K562 (cell line): ENCODE data around the gene SLC1A5. TPM values are rescaled to one million over a fixed set of nuclear protein-coding genes. Genes with fewer than 3 reads are reported as not detected.
A peak's percentile ranks its signal among the peaks of the same experiment; 100 is the strongest.

ENCODE experiments used
- CBX8 ChIP-seq: fragments of 200-600 bp; sonication (generic); IDR thresholded peaks from 2 replicates; pipeline ENCODE4 v1.6.1; 2012; ENCODE audit warnings: borderline replicate concordance, mixed run types, low read depth, mild to moderate bottlenecking, moderate library complexity, mixed read lengths, low read length, control low read depth, inconsistent platforms; ENCODE audit not compliant: poor library complexity, severe bottlenecking; ENCODE audit errors: extremely low read depth
- CHD1 ChIP-seq: fragments of 200-600 bp; sonication (generic); IDR thresholded peaks from one replicate; pipeline ENCODE4 v1.6.1; 2012; ENCODE audit warnings: mild to moderate bottlenecking, moderate library complexity, low read length, inconsistent platforms
- CTBP1 ChIP-seq: fragments of 450-650 bp; IDR thresholded peaks from 2 replicates; pipeline ENCODE4 v1.6.1; 2016; ENCODE audit warnings: borderline replicate concordance
- ETV1 ChIP-seq: fragments of 450-650 bp; conservative IDR thresholded peaks from 2 replicates; pipeline ENCODE4 v1.6.1; 2016; ENCODE audit warnings: missing genetic modification characterization, control low read depth, low read depth, missing compliant biosample characterization
- FOXM1 ChIP-seq, 2 experiments: fragments of 450-650 bp in 1 of 2; sonication (generic) in 1 of 2; formaldehyde crosslinking in 1 of 2; IDR thresholded peaks; 2 replicates each; pipeline versions ENCODE4 v1.6.1 to v1.9.0; 2017 to 2022; ENCODE audit warnings: low read depth in 2 of 2, mild to moderate bottlenecking in 2 of 2, missing genetic modification reagents in 1 of 2, moderate library complexity in 1 of 2
- MECOM ChIP-seq: fragments of 250-450 bp; sonication (Bioruptor Pico); IDR thresholded peaks from 2 replicates; pipeline ENCODE4 v1.8.0; 2022; ENCODE audit warnings: inconsistent platforms
- MED1 ChIP-seq: sonication (generic); formaldehyde crosslinking; IDR thresholded peaks from 2 replicates; pipeline ENCODE4 v1.8.1; 2023; ENCODE audit warnings: missing genetic modification reagents, borderline replicate concordance
- MYBL2 ChIP-seq, 2 experiments: fragments of 450-650 bp in 1 of 2; sonication (generic) in 1 of 2; formaldehyde crosslinking in 1 of 2; IDR thresholded peaks; 2 replicates each; pipeline versions ENCODE4 v1.6.1 to v1.8.1; 2017 to 2022; ENCODE audit warnings: borderline replicate concordance in 1 of 2, inconsistent platforms in 1 of 2, low read depth in 1 of 2, mild to moderate bottlenecking in 1 of 2, missing genetic modification reagents in 1 of 2, moderate library complexity in 1 of 2
- NBN ChIP-seq: fragments of 450-650 bp; IDR thresholded peaks from 2 replicates; pipeline ENCODE4 v1.6.1; 2016; ENCODE audit warnings: low read depth, mild to moderate bottlenecking
- RBFOX2 ChIP-seq: fragments of 200-400 bp; formaldehyde crosslinking; IDR thresholded peaks from 2 replicates; pipeline ENCODE4 v1.6.1; 2017; ENCODE audit warnings: low read depth, mild to moderate bottlenecking, low read length, moderate library complexity
- ZNF217 ChIP-seq: sonication (generic); formaldehyde crosslinking; IDR thresholded peaks from 2 replicates; pipeline ENCODE4 v1.8.0; 2022; ENCODE audit warnings: mild to moderate bottlenecking, missing genetic modification reagents
- ZNF551 ChIP-seq: fragments of 250-450 bp; sonication (Bioruptor Pico); IDR thresholded peaks from 2 replicates; pipeline ENCODE4 v1.5.0; 2021; ENCODE audit warnings: mild to moderate bottlenecking, moderate library complexity
- polyA plus RNA-seq, 8 experiments: library from polyadenylated mRNA; depleted of rRNA in 4 of 8; stranded (reverse) in 5 of 8; unstranded in 3 of 8; fragments of >200 nt; fragmentation: Nextera tagmentation in 2 of 8; fragmentation: Illumina TruSeq in 1 of 8; extraction: Ambion mirVana in 2 of 8; extraction: Trizol in 1 of 8; gene quantifications; 2 replicates each; pipeline versions ENCODE4 v1.2.1 to v1.2.3, GENCODE V29; 2011 to 2014; ENCODE audit warnings: inconsistent platforms in 1 of 8, missing spikeins in 1 of 8
- total RNA-seq, 7 experiments: library from RNA; depleted of rRNA in 6 of 7; stranded (reverse); fragments of >200 nt in 6 of 7; fragmentation: Illumina TruSeq in 2 of 7; extraction: Trizol in 2 of 7; gene quantifications; 2 replicates each; pipeline versions ENCODE4 v1.2.1 to v1.2.3, GENCODE V29; 2011 to 2021; ENCODE audit warnings: low replicate concordance in 1 of 7
- TF ChIP-seq, protein P1 (sequence below): sonication (generic); formaldehyde crosslinking; IDR thresholded peaks from 2 replicates; pipeline ENCODE4 v1.8.0; 2022; ENCODE audit warnings: mild to moderate bottlenecking, missing genetic modification reagents
- TF ChIP-seq, protein P2 (sequence below): fragments of 200-800 bp; sonication (Bioruptor generic); IDR thresholded peaks from 2 replicates; pipeline ENCODE4 v1.6.1; 2017; ENCODE audit warnings: missing genetic modification characterization, missing compliant biosample characterization
- TF ChIP-seq, protein P3 (sequence below): fragments of 250-450 bp; sonication (Bioruptor Pico); IDR thresholded peaks from 2 replicates; pipeline ENCODE4 v1.4.0; 2020
- TF ChIP-seq, protein P4 (sequence below): sonication (generic); formaldehyde crosslinking; IDR thresholded peaks from 2 replicates; pipeline ENCODE4 v1.8.1; 2022; ENCODE audit warnings: missing genetic modification reagents

Gene SLC1A5
- total and polyA plus RNA-seq, 9 of the 15 experiments (the other 6 are each of a cell fraction or from before 2014, with no cell fraction given) = 31.2 to 417 (median 134) TPM

DNA sequence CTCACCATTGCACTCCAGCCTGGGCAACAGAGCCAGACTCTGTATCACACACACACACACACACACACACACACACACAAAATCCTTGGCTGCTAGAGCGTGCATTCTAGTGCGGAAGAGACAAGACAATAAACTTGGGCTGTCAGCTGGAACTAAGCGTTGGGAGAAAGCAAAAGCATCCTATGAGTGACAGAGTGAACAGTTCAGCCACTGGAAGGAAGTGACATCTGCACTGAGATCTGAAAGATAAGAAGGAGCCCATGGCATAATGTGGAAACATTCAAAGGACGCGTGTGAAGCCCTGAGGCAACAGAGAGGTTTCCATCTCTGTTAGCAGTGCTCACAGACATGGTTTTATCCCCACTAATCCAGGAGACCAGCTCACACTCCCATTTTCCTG lies 3.5 kb upstream of the SLC1A5 start (continued):
- TF ChIP-seq, protein P1, sequence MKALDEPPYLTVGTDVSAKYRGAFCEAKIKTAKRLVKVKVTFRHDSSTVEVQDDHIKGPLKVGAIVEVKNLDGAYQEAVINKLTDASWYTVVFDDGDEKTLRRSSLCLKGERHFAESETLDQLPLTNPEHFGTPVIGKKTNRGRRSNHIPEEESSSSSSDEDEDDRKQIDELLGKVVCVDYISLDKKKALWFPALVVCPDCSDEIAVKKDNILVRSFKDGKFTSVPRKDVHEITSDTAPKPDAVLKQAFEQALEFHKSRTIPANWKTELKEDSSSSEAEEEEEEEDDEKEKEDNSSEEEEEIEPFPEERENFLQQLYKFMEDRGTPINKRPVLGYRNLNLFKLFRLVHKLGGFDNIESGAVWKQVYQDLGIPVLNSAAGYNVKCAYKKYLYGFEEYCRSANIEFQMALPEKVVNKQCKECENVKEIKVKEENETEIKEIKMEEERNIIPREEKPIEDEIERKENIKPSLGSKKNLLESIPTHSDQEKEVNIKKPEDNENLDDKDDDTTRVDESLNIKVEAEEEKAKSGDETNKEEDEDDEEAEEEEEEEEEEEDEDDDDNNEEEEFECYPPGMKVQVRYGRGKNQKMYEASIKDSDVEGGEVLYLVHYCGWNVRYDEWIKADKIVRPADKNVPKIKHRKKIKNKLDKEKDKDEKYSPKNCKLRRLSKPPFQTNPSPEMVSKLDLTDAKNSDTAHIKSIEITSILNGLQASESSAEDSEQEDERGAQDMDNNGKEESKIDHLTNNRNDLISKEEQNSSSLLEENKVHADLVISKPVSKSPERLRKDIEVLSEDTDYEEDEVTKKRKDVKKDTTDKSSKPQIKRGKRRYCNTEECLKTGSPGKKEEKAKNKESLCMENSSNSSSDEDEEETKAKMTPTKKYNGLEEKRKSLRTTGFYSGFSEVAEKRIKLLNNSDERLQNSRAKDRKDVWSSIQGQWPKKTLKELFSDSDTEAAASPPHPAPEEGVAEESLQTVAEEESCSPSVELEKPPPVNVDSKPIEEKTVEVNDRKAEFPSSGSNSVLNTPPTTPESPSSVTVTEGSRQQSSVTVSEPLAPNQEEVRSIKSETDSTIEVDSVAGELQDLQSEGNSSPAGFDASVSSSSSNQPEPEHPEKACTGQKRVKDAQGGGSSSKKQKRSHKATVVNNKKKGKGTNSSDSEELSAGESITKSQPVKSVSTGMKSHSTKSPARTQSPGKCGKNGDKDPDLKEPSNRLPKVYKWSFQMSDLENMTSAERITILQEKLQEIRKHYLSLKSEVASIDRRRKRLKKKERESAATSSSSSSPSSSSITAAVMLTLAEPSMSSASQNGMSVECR (CRISPR knock-in tag) = no peak
- TF ChIP-seq MYBL2 (IDR thresholded peaks at IDR 0.05; ENCODE audit: low read depth) (no peak), MYBL2 (CRISPR knock-in tag; IDR thresholded peaks at IDR 0.05; ENCODE audit: borderline replicate concordance) (no peak), MED1 (CRISPR knock-in tag) (no peak), FOXM1 (IDR thresholded peaks at IDR 0.05; ENCODE audit: low read depth) (peak; percentile 15; the same call in 1 of the 2 replicates), FOXM1 (CRISPR knock-in tag; IDR thresholded peaks at IDR 0.05; ENCODE audit: low read depth) (no peak), ZNF551 (CRISPR knock-in tag) (no peak), ETV1 (tag) (peak; percentile 46; the same call in 1 of the 2 replicates), CBX8 (no peak), CHD1 (no peak), ZNF217 (CRISPR knock-in tag) (no peak), MECOM (CRISPR knock-in tag) (no peak), RBFOX2 (no peak), NBN (no peak), CTBP1 (0 out of 2 replicates have a peak, but pooled peaks have one; percentile 32)
- TF ChIP-seq, protein P2, sequence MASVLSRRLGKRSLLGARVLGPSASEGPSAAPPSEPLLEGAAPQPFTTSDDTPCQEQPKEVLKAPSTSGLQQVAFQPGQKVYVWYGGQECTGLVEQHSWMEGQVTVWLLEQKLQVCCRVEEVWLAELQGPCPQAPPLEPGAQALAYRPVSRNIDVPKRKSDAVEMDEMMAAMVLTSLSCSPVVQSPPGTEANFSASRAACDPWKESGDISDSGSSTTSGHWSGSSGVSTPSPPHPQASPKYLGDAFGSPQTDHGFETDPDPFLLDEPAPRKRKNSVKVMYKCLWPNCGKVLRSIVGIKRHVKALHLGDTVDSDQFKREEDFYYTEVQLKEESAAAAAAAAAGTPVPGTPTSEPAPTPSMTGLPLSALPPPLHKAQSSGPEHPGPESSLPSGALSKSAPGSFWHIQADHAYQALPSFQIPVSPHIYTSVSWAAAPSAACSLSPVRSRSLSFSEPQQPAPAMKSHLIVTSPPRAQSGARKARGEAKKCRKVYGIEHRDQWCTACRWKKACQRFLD (CRISPR knock-in tag) = 0 out of 2 replicates have a peak, but pooled peaks have one; percentile 58
- TF ChIP-seq, protein P3, sequence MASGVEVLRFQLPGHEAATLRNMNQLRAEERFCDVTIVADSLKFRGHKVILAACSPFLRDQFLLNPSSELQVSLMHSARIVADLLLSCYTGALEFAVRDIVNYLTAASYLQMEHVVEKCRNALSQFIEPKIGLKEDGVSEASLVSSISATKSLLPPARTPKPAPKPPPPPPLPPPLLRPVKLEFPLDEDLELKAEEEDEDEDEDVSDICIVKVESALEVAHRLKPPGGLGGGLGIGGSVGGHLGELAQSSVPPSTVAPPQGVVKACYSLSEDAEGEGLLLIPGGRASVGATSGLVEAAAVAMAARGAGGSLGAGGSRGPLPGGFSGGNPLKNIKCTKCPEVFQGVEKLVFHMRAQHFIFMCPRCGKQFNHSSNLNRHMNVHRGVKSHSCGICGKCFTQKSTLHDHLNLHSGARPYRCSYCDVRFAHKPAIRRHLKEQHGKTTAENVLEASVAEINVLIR (CRISPR knock-in tag) = peak; percentile 33; the same call in 1 of the 2 replicates
- TF ChIP-seq, protein P4, sequence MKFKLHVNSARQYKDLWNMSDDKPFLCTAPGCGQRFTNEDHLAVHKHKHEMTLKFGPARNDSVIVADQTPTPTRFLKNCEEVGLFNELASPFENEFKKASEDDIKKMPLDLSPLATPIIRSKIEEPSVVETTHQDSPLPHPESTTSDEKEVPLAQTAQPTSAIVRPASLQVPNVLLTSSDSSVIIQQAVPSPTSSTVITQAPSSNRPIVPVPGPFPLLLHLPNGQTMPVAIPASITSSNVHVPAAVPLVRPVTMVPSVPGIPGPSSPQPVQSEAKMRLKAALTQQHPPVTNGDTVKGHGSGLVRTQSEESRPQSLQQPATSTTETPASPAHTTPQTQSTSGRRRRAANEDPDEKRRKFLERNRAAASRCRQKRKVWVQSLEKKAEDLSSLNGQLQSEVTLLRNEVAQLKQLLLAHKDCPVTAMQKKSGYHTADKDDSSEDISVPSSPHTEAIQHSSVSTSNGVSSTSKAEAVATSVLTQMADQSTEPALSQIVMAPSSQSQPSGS (CRISPR knock-in tag) = no peak
